ENCODE data around the gene CCDC88C.

The CCDC88C gene

DNA sequence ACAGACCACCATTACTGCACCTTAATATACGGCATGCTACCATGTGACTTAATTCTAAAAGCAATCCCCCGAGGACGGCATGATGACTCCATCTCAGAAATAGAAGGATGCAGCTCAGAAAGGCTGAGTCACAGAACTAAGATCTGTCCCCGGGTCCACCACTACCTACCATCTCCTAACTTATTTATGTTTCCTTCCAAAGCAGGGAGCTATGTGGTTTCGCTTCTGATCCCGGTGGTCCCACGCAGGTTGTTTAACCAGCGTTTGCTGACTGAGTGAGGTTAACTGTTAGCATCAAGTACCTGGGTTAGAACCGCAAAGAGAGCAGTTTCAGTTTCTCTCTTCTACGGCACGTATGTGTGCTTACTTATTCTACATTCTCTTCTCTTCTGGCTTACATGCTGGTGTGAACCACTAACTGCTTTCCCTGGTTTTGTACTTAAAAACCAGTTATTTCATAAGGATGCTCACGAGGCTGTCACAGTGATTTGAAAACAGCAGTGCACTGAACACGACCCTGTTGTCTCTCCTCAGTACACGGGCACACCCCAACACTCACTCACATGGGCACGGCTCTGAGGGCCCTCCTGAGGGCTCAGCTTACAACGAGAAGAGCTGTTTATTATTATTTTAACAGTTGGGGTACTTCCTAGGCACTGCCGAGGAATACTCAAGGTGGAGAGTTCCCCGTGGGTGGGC is 66.7 kb downstream of the CCDC88C start:
- peak in 1 of 2 donors; percentile 79 for DNase-seq (ENCODE audit: extremely low read depth in 1 of 2, low read depth in 1 of 2)

GRCh38 chr14:91350483-91350812 is 67.2 kb downstream of the CCDC88C start:
- DNase-seq (ENCODE audit: extremely low read depth in 1 of 2, low read depth in 1 of 2), result no peak

- peak; percentile 50 to 73 for DNase-seq (ENCODE audit: extremely low read depth in 1 of 2, low read depth in 1 of 2)
These were observed 68.0 kb downstream of the CCDC88C start for GRCh38 chr14:91349481-91350074.

DNA sequence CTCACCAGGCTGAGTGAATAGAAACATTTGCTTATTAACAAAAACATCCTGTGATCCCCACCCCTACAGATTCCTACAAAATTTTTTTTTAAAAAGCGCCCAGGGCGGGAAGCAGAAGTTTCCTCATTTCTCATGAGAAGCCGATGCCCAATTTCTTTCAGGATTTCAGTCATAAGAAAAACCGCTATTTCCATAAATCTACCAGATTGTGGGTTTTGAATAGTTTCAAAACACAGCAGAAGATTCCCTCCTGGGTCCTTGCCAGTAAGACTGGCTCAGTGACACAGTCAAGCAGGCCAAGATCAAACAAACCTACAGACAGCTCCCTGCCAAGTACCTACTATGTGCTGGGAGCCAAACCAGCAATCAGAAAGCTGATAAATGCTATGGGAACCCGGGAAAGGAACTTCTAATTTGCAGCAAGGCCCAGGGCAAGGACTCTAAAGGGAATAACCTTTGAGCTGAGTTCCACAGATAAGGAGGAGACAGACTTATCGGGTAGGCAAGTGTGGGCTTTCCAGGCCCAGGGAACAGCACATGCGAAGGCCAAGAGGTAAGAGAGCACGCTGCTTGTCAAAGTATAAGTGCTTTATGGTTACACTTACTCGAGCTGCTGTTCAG is 68.7 kb downstream of the CCDC88C start:
- no peak for DNase-seq (ENCODE audit: extremely low read depth in 1 of 2, low read depth in 1 of 2)

DNA sequence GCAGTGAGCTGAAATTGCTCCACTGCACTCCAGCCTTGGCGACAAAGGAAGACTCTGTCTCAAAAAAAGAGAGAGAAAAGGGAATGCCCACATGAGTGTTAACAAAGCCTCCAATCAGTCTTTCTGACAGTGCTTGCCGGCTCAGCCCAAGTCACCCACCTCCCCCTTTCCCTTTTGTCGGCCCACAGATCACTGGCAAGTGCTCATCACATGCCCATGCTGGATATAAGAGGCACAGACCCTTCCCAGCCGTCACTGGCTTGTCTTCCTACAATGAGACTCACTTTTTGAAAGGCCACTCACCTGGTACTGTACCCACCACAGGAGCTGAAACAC is 70.8 kb downstream of the CCDC88C start:
- no peak for DNase-seq (ENCODE audit: extremely low read depth in 1 of 2, low read depth in 1 of 2)

DNA sequence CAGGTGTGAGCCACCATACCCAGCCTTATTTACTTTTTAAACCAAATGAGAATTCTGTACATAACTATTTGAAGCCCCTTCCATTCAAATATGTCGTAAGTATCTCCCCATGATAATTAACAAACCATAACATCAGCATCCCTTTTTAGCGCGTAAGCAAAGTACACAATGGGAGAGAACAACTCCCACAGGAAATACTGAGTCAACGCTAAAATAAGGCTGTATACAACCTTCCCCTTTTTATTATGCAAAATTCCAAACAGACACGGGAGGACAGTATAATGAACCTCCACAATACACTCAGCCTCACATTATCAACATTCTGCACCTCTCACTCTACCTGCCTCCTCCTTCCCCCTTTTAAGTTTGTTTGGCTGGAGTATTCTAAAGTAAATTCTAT is 73.5 kb downstream of the CCDC88C start:
- no peak for DNase-seq (ENCODE audit: extremely low read depth in 1 of 2, low read depth in 1 of 2)

- DNase-seq (ENCODE audit: extremely low read depth in 1 of 2, low read depth in 1 of 2), result no peak
These were observed 74.6 kb downstream of the CCDC88C start for GRCh38 chr14:91343051-91343450.

GRCh38 chr14:91342206-91342760 is 75.3 kb downstream of the CCDC88C start:
- no peak for DNase-seq (ENCODE audit: extremely low read depth in 1 of 2, low read depth in 1 of 2)

GRCh38 chr14:91341751-91342154 is 75.9 kb downstream of the CCDC88C start:
- no peak for DNase-seq (ENCODE audit: extremely low read depth in 1 of 2, low read depth in 1 of 2)

DNA sequence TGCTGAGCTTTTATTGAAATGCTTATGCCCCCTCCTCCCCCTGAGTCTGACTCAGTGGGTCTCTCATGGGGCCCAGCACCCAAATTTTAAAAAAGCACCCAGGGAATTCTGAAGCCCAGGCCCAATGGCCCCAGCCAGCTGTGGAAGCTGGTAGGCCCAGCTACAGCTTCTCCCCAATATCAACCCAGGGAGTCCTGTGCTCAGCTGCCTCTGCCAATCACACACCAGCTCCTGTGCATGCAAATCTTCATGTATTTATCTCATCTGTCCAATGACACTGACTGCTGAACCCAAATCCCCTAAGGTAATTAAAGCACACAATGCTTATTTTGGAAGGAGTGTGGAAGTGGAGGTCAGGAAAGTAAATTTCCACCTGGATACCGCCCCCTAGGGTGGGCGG is 76.3 kb downstream of the CCDC88C start:
- DNase-seq (ENCODE audit: extremely low read depth in 1 of 2, low read depth in 1 of 2), result no peak

DNA sequence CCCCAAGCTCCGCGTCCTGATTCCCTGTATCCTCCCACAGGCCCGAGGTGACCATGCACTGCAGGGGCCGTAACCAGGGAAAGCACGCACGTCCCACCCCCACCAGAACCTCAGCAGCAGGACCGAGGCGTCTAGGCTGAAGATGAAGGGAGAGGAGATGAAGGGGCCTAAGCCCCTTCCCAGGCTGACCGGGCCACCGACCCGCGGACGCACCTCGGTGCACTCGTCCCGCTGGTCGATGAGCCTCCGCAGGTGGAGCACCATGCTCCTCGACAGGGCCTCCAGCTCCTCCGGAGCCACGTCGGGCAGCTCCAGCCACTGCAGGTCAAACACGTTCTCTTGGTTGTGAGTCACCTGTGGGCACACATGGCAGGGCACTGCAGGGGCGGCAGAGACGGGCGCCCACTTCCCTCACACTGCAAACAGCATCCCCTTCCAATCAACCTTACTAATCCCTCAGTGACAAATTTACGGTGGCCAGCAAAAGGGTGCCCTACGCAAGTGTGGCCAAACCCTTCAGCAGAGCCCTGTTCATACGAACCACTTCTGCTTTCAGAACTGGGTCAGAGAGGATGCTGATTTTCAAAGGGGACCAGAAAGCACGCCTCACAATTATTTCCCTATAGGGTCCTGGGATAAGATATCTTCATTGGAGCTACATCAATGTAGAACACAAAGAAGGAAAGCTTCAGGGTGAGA is 77.8 kb downstream of the CCDC88C start:
- no peak for DNase-seq (ENCODE audit: extremely low read depth in 1 of 2, low read depth in 1 of 2)

DNA sequence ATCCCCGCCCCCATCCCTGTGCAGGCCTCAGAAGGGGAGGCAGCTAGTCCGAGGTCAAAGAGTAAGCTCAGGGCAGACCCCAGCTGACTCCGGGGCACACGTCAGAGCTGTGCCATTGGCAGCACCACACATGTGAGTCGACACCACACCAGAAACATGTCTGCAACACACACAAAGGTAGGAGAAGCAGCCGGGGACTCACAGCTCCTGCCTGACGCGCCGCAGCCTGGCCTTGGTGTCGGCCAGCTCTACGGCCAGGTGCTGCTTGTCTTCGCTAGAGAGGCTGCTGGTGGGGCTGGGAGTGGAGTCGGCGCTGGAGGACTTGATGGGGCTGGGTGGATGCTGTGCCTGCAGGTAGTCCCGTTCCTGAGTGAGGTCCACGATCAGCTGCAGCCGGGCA is 78.5 kb downstream of the CCDC88C start:
- no peak for DNase-seq (ENCODE audit: extremely low read depth in 1 of 2, low read depth in 1 of 2)

GRCh38 chr14:91338379-91338778 is 79.2 kb downstream of the CCDC88C start:
- DNase-seq (ENCODE audit: extremely low read depth in 1 of 2, low read depth in 1 of 2), result no peak

GRCh38 chr14:91337699-91338335 is 79.8 kb downstream of the CCDC88C start:
- DNase-seq (ENCODE audit: extremely low read depth in 1 of 2, low read depth in 1 of 2), result no peak

- no peak for DNase-seq (ENCODE audit: extremely low read depth in 1 of 2, low read depth in 1 of 2)
These were observed 81.5 kb downstream of the CCDC88C start for GRCh38 chr14:91336093-91336450.

GRCh38 chr14:91335191-91336092 is 82.2 kb downstream of the CCDC88C start:
- DNase-seq (ENCODE audit: extremely low read depth in 1 of 2, low read depth in 1 of 2), result no peak

- DNase-seq (ENCODE audit: extremely low read depth in 1 of 2, low read depth in 1 of 2), result no peak
These were observed 84.0 kb downstream of the CCDC88C start for GRCh38 chr14:91333650-91334039.

GRCh38 chr14:91332986-91333649 is 84.5 kb downstream of the CCDC88C start:
- no peak for DNase-seq (ENCODE audit: extremely low read depth in 1 of 2, low read depth in 1 of 2)

- no peak for DNase-seq (ENCODE audit: extremely low read depth in 1 of 2, low read depth in 1 of 2)
These were observed 85.2 kb downstream of the CCDC88C start for GRCh38 chr14:91332171-91332985.

Measured in stimulated activated CD8-positive, alpha-beta memory T cell treated with anti-CD3 and anti-CD28 coated beads, Interleukin-7, amount 100 ng/mL, for 48 hours (primary cell).